ENCODE data around the gene PMAIP1. TPM values are rescaled to one million over a fixed set of nuclear protein-coding genes. Genes with fewer than 3 reads are reported as not detected.
A peak's percentile ranks its signal among the peaks of the same experiment; 100 is the strongest.

Gene PMAIP1
- total RNA-seq, 1 experiment from 2014 or later, result 87.1 TPM

GRCh38 chr18:59912007-59912550 is 12.3 kb downstream of the PMAIP1 start:
- no peak for DNase-seq (ENCODE audit: low read depth)

GRCh38 chr18:59915606-59916005 is 15.8 kb downstream of the PMAIP1 start:
- peak; percentile 78 for DNase-seq (ENCODE audit: low read depth)

- DNase-seq (ENCODE audit: low read depth), result peak; percentile 90
These were observed 16.9 kb downstream of the PMAIP1 start for GRCh38 chr18:59916746-59917145.

- DNase-seq (ENCODE audit: low read depth), result peak; percentile 84
These were observed 17.6 kb downstream of the PMAIP1 start for GRCh38 chr18:59917422-59917821.

GRCh38 chr18:59918320-59918755 is 18.5 kb downstream of the PMAIP1 start:
- peak; percentile 92 for DNase-seq (ENCODE audit: low read depth)

- no peak for DNase-seq (ENCODE audit: low read depth)
These were observed 19.2 kb downstream of the PMAIP1 start for GRCh38 chr18:59918997-59919396.

- peak; percentile 83 for DNase-seq (ENCODE audit: low read depth)
These were observed 21.6 kb downstream of the PMAIP1 start for GRCh38 chr18:59921384-59921891.

- peak; percentile 43 for DNase-seq (ENCODE audit: low read depth)
These were observed 23.9 kb downstream of the PMAIP1 start for GRCh38 chr18:59923539-59924196.

GRCh38 chr18:59926131-59926530 is 26.3 kb downstream of the PMAIP1 start:
- no peak for DNase-seq (ENCODE audit: low read depth)

GRCh38 chr18:59927246-59927825 is 27.5 kb downstream of the PMAIP1 start:
- DNase-seq (ENCODE audit: low read depth), result no peak

GRCh38 chr18:59928201-59928600 is 28.4 kb downstream of the PMAIP1 start:
- DNase-seq (ENCODE audit: low read depth), result no peak

- DNase-seq (ENCODE audit: low read depth), result peak; percentile 53
These were observed 30.0 kb downstream of the PMAIP1 start for GRCh38 chr18:59929621-59930295.

- no peak for DNase-seq (ENCODE audit: low read depth)
These were observed 32.6 kb downstream of the PMAIP1 start for GRCh38 chr18:59932401-59932800.

GRCh38 chr18:59938676-59939075 is 38.9 kb downstream of the PMAIP1 start:
- no peak for DNase-seq (ENCODE audit: low read depth)

GRCh38 chr18:59939127-59939526 is 39.3 kb downstream of the PMAIP1 start:
- DNase-seq (ENCODE audit: low read depth), result no peak

- DNase-seq (ENCODE audit: low read depth), result no peak
These were observed 40.3 kb downstream of the PMAIP1 start for GRCh38 chr18:59940068-59940467.

- no peak for DNase-seq (ENCODE audit: low read depth)
These were observed 41.5 kb downstream of the PMAIP1 start for GRCh38 chr18:59941331-59941730.

- no peak for DNase-seq (ENCODE audit: low read depth)
These were observed 42.8 kb downstream of the PMAIP1 start for GRCh38 chr18:59942601-59943000.

- DNase-seq (ENCODE audit: low read depth), result no peak
These were observed 45.7 kb downstream of the PMAIP1 start for GRCh38 chr18:59945544-59945943.

GRCh38 chr18:59950215-59950944 is 50.6 kb downstream of the PMAIP1 start:
- no peak for DNase-seq (ENCODE audit: low read depth)

- peak; percentile 34 for DNase-seq (ENCODE audit: low read depth)
These were observed 51.8 kb downstream of the PMAIP1 start for GRCh38 chr18:59951591-59951990.
